H9 (cell line): ENCODE measurements around the gene SSTR3. TPM values are rescaled to one million over a fixed set of nuclear protein-coding genes. Genes with fewer than 3 reads are reported as not detected.
A peak's percentile ranks its signal among the peaks of the same experiment; 100 is the strongest.

Experiments
- DNase-seq: peaks from one replicate; pipeline ENCODE4 v3.0.0-alpha.2; 2017
- H2AFZ ChIP-seq: one replicate; pipeline ENCODE4 v1.6.1; 2013; ENCODE audit warnings: mild to moderate bottlenecking, low read length, control low read depth, moderate library complexity
- H2AK5ac ChIP-seq: 2 replicates; pipeline ENCODE4 v1.6.1; 2013; ENCODE audit warnings: low read length, control low read depth, mixed read lengths; ENCODE audit not compliant: insufficient read length
- H2BK120ac ChIP-seq: one replicate; pipeline ENCODE4 v1.6.1; 2013; ENCODE audit warnings: low read depth, mild to moderate bottlenecking, low read length, control low read depth, inconsistent platforms; ENCODE audit not compliant: poor library complexity, severe bottlenecking
- H2BK12ac ChIP-seq: 2 replicates; pipeline ENCODE4 v1.6.1; 2013; ENCODE audit warnings: low read length, control low read depth, mixed read lengths, low read depth; ENCODE audit not compliant: insufficient read length
- H2BK15ac ChIP-seq: 2 replicates; pipeline ENCODE4 v1.6.1; 2013; ENCODE audit warnings: low read depth, low read length, control low read depth
- H2BK20ac ChIP-seq: one replicate; pipeline ENCODE4 v1.6.1; 2013; ENCODE audit warnings: low read depth, mild to moderate bottlenecking, low read length, control low read depth, inconsistent platforms; ENCODE audit not compliant: poor library complexity, severe bottlenecking
- H2BK5ac ChIP-seq: 2 replicates; pipeline ENCODE4 v1.6.1; 2013; ENCODE audit warnings: low read length, control low read depth, mixed read lengths; ENCODE audit not compliant: insufficient read length
- H3K14ac ChIP-seq: 2 replicates; pipeline ENCODE4 v1.6.1; 2013; ENCODE audit warnings: low read length, control low read depth; ENCODE audit not compliant: insufficient read depth
- H3K18ac ChIP-seq: 2 replicates; pipeline ENCODE4 v1.6.1; 2013; ENCODE audit warnings: low read depth, mild to moderate bottlenecking, mixed read lengths, low read length, control low read depth; ENCODE audit not compliant: insufficient read length
- H3K23ac ChIP-seq: 2 replicates; pipeline ENCODE4 v1.6.1; 2013; ENCODE audit warnings: low read length, control low read depth, mixed read lengths, low read depth; ENCODE audit not compliant: insufficient read length
- H3K23me2 ChIP-seq: 2 replicates; pipeline ENCODE4 v1.6.1; 2013; ENCODE audit warnings: low read depth, mild to moderate bottlenecking, mixed read lengths, low read length, control low read depth; ENCODE audit not compliant: insufficient read length, poor library complexity, severe bottlenecking
- H3K27ac ChIP-seq: 2 replicates; pipeline ENCODE4 v1.5.1; 2013; ENCODE audit warnings: low read length, control low read depth, mixed read lengths, low read depth; ENCODE audit not compliant: insufficient read length
- H3K27me3 ChIP-seq: 2 replicates; pipeline ENCODE4 v1.6.1; 2013; ENCODE audit warnings: low read length, control low read depth, inconsistent platforms; ENCODE audit not compliant: insufficient read depth
- H3K4ac ChIP-seq: 2 replicates; pipeline ENCODE4 v1.6.1; 2013; ENCODE audit warnings: low read depth, mild to moderate bottlenecking, control low read depth, inconsistent platforms, low read length, moderate library complexity
- H3K4me1 ChIP-seq: 2 replicates; pipeline ENCODE4 v1.6.1; 2013; ENCODE audit warnings: low read length, control low read depth, inconsistent platforms; ENCODE audit not compliant: insufficient read depth
- H3K4me2 ChIP-seq: 2 replicates; pipeline ENCODE4 v1.6.1; 2013; ENCODE audit warnings: low read length, control low read depth, mixed read lengths; ENCODE audit not compliant: insufficient read length, insufficient read depth
- H3K56ac ChIP-seq: 2 replicates; pipeline ENCODE4 v1.6.1; 2013; ENCODE audit warnings: low read depth, mild to moderate bottlenecking, mixed read lengths, low read length, control low read depth; ENCODE audit not compliant: insufficient read length
- H3K79me1 ChIP-seq: 2 replicates; pipeline ENCODE4 v1.6.1; 2013; ENCODE audit warnings: low read depth, mild to moderate bottlenecking, moderate library complexity, low read length, control low read depth, inconsistent platforms; ENCODE audit not compliant: insufficient read depth, poor library complexity, severe bottlenecking
- H3K79me2 ChIP-seq: 2 replicates; pipeline ENCODE4 v1.6.1; 2013; ENCODE audit warnings: low read length, control low read depth, inconsistent platforms; ENCODE audit not compliant: insufficient read depth
- H3K9ac ChIP-seq: 2 replicates; pipeline ENCODE4 v1.6.1; 2013; ENCODE audit warnings: low read length, control low read depth, mixed read lengths; ENCODE audit not compliant: insufficient read length; ENCODE audit errors: extremely low read depth
- H3K9me3 ChIP-seq: one replicate; pipeline ENCODE4 v1.6.1; 2013; ENCODE audit warnings: low read depth, low read length, inconsistent platforms; ENCODE audit not compliant: control insufficient read depth
- H3T11ph ChIP-seq: one replicate; pipeline ENCODE4 v1.6.1; 2013; ENCODE audit warnings: mild to moderate bottlenecking, low read length, control low read depth, inconsistent platforms
- H4K20me1 ChIP-seq: one replicate; pipeline ENCODE4 v1.6.1; 2013; ENCODE audit not compliant: control insufficient read depth, insufficient read length, insufficient read depth
- H4K5ac ChIP-seq: 2 replicates; pipeline ENCODE4 v1.6.1; 2013; ENCODE audit warnings: low read depth, mild to moderate bottlenecking, mixed read lengths, low read length, control low read depth; ENCODE audit not compliant: insufficient read length
- H4K8ac ChIP-seq: replicated peaks from 2 replicates; pipeline ENCODE4 v1.6.1; 2013; ENCODE audit warnings: low read length, control low read depth, mixed read lengths, low read depth; ENCODE audit not compliant: insufficient read length
- H4K91ac ChIP-seq: 2 replicates; pipeline ENCODE4 v1.6.1; 2013; ENCODE audit warnings: low read depth, mild to moderate bottlenecking, moderate library complexity, mixed read lengths, low read length, control low read depth; ENCODE audit not compliant: insufficient read length
- H3K27ac Mint-ChIP-seq, 3 experiments: 2 replicates in 2 of 3; 3 replicates in 1 of 3; pipeline ENCODE4 v1.8.0; 2020 to 2021; ENCODE audit warnings: mixed read lengths in 3 of 3, mild to moderate bottlenecking in 1 of 3, moderate library complexity in 1 of 3
- H3K27me3 Mint-ChIP-seq: 2 replicates; pipeline ENCODE4 v1.8.0; 2021; ENCODE audit warnings: low read depth, mild to moderate bottlenecking, moderate library complexity, mixed read lengths
- H3K36me3 Mint-ChIP-seq, 3 experiments: 2 replicates in 2 of 3; 3 replicates in 1 of 3; pipeline ENCODE4 v1.8.0; 2020 to 2021; ENCODE audit warnings: low read depth in 3 of 3, mixed read lengths in 3 of 3; ENCODE audit not compliant: insufficient read depth in 1 of 3
- H3K4me1 Mint-ChIP-seq, 2 experiments: 2 replicates each; pipeline ENCODE4 v1.8.0; 2020; ENCODE audit warnings: mixed read lengths in 2 of 2
- H3K4me3 Mint-ChIP-seq, 2 experiments: 2 replicates in 1 of 2; 3 replicates in 1 of 2; pipeline ENCODE4 v1.8.0; 2020 to 2021; ENCODE audit warnings: mild to moderate bottlenecking in 2 of 2, mixed read lengths in 2 of 2, moderate library complexity in 1 of 2
- H3K9me3 Mint-ChIP-seq, 2 experiments: 2 replicates in 1 of 2; 3 replicates in 1 of 2; pipeline ENCODE4 v1.8.0; 2020; ENCODE audit warnings: mild to moderate bottlenecking in 2 of 2, mixed read lengths in 2 of 2, moderate library complexity in 1 of 2
- CTCF ChIP-seq: fragments of 200-600 bp; sonication (generic); conservative IDR thresholded peaks from 3 replicates; pipeline ENCODE4 v1.8.0; 2021; ENCODE audit warnings: antibody characterized with exemption, mild to moderate bottlenecking
- WGBS: extraction: QIAGEN DNeasy Blood & Tissue Kit; methylation state at CpG from one replicate; pipeline ENCODE4 v1.1.7; 2013; ENCODE audit warnings: missing lambda C conversion rate, low lambda C conversion rate, mixed read lengths; ENCODE audit not compliant: insufficient read length; ENCODE audit errors: extremely low coverage; 5-methylcytosine and 5-hydroxymethylcytosine counted together
- total RNA-seq: library from RNA; stranded (reverse); gene quantifications from 2 replicates; pipeline ENCODE4 v1.2.1, GENCODE V29; 2021

The SSTR3 gene
- total RNA-seq, 1 experiment from 2014 or later, result 0.68 TPM

- Histone ChIP-seq H3K18ac (no peak overlapping the region), H3K9ac (no peak overlapping the region), H2BK12ac (no peak overlapping the region), H2BK15ac (no peak overlapping the region), H3K27me3 (no peaks in the 10 kb centered on the region), H4K20me1 (no peaks in the 10 kb centered on the region), H4K5ac (no peak overlapping the region), H3K23me2 (no peaks in the 10 kb centered on the region), H2AK5ac (no peak overlapping the region), H2BK5ac (no peak overlapping the region), H2BK120ac (no peak overlapping the region), H3K9me3 (no peaks in the 10 kb centered on the region), H3K79me2 (no peaks in the 10 kb centered on the region), H4K8ac (no peak overlapping the region), H3K27ac (no peak overlapping the region), H2BK20ac (no peak overlapping the region), H3K14ac (no peak overlapping the region), H3K4ac (no peak overlapping the region), H4K91ac (no peak overlapping the region), H2AFZ (no peak overlapping the region), H3K79me1 (no peaks in the 10 kb centered on the region), H3K4me1 (no peaks in the 10 kb centered on the region), H3K23ac (no peak overlapping the region), H3K56ac (no peak overlapping the region), H3T11ph (no peak overlapping the region), H3K4me2 (no peak overlapping the region)
- H3K27ac Mint-ChIP-seq, result no peak overlapping the region
- no peaks in the 10 kb centered on the region; a peak in 1 of 5 replicates for H3K9me3 Mint-ChIP-seq
- no peak for DNase-seq
- WGBS, result no CpG with 5 or more reads among the region's 10 CpGs
- peaks cover 47% of the 10 kb centered on the region for H3K27me3 Mint-ChIP-seq
- peaks cover 25 to 37% of the 10 kb centered on the region in 2 experiments for H3K4me1 Mint-ChIP-seq
- H3K4me3 Mint-ChIP-seq, result no peak overlapping the region
- H3K36me3 Mint-ChIP-seq, result no peaks in the 10 kb centered on the region
- TF ChIP-seq CTCF, result peak; percentile 41; the same call in 2 of the 3 replicates
Observed at GRCh38 chr22:37169947-37170688, 42.2 kb downstream of the SSTR3 start.
